IMR-90 (cell line): ENCODE data around the gene XRN1. TPM values are rescaled to one million over a fixed set of nuclear protein-coding genes. Genes with fewer than 3 reads are reported as not detected.

Experiments used
- ATAC-seq: fragments of 200-7000 bp; cut with Tn5 transposase; 2 replicates; pipeline ENCODE4 v1.9.1; 2020; ENCODE audit warnings: low read depth, mild to moderate bottlenecking, moderate library complexity
- BruUV-seq: library from RNA; stranded (reverse); fragments of 400-500 nt; replicated peaks from 2 replicates; lab custom pipeline; 2021; lab: Mats Ljungman, UMichigan
- CTCF ChIA-PET: fragments of 300-600 bp; formaldehyde crosslinking; extraction: SDS; loops from one replicate; lab custom pipeline; 2021; ENCODE audit warnings: antibody characterized with exemption; lab: Yijun Ruan, JAX
- POLR2A ChIA-PET: fragments of 300-600 bp; sonication (Branson Sonifier 250); formaldehyde crosslinking; loops from one replicate; lab custom pipeline; 2022; ENCODE audit warnings: antibody characterized with exemption; ENCODE audit not compliant: unreplicated experiment; lab: Charles Lee
- DNase-seq: peaks from one replicate; pipeline ENCODE4 v3.0.0; 2013
- H2AFZ ChIP-seq: replicated peaks from 2 replicates; pipeline ENCODE3; 2013; ENCODE audit warnings: low read length, mild to moderate bottlenecking; ENCODE audit not compliant: poor library complexity
- H2AK5ac ChIP-seq: 2 replicates; pipeline ENCODE4 v1.6.1; 2013; ENCODE audit warnings: low read depth, low read length, inconsistent platforms
- H2AK9ac ChIP-seq: replicated peaks from 2 replicates; pipeline ENCODE3; 2013; ENCODE audit warnings: mild to moderate bottlenecking, low read depth, low read length, moderate library complexity; ENCODE audit not compliant: poor library complexity
- H2BK120ac ChIP-seq: 2 replicates; pipeline ENCODE4 v1.6.1; 2013; ENCODE audit warnings: low read depth, low read length, inconsistent platforms
- H2BK15ac ChIP-seq: 3 replicates; pipeline ENCODE4 v1.6.1; 2013; ENCODE audit warnings: low read depth, low read length, inconsistent platforms
- H2BK20ac ChIP-seq: 2 replicates; pipeline ENCODE4 v1.6.1; 2013; ENCODE audit warnings: low read depth, mild to moderate bottlenecking, inconsistent platforms, low read length, moderate library complexity
- H2BK5ac ChIP-seq: 2 replicates; pipeline ENCODE4 v1.6.1; 2013; ENCODE audit warnings: mild to moderate bottlenecking, low read depth, low read length, inconsistent platforms; ENCODE audit not compliant: poor library complexity, severe bottlenecking
- H3K14ac ChIP-seq: replicated peaks from 2 replicates; pipeline ENCODE4 v1.6.1; 2013; ENCODE audit warnings: low read depth, low read length, inconsistent platforms
- H3K18ac ChIP-seq: 2 replicates; pipeline ENCODE4 v1.6.1; 2013; ENCODE audit warnings: low read depth, low read length, control low read depth
- H3K23ac ChIP-seq: 2 replicates; pipeline ENCODE4 v1.6.1; 2013; ENCODE audit warnings: low read depth, low read length, inconsistent platforms
- H3K27ac ChIP-seq: 2 replicates; pipeline ENCODE4 v1.5.1; 2013; ENCODE audit warnings: mild to moderate bottlenecking, control low read depth, low read length; ENCODE audit not compliant: insufficient read depth
- H3K27me3 ChIP-seq: 2 replicates; pipeline ENCODE4 v1.6.1; 2013; ENCODE audit warnings: low read length; ENCODE audit not compliant: control insufficient read depth, insufficient read depth
- H3K36me3 ChIP-seq: 2 replicates; pipeline ENCODE4 v1.6.1; 2013; ENCODE audit warnings: low read length, mixed read lengths; ENCODE audit not compliant: control insufficient read depth, insufficient read depth
- H3K4ac ChIP-seq: 2 replicates; pipeline ENCODE4 v1.6.1; 2013; ENCODE audit warnings: low read depth, low read length, inconsistent platforms
- H3K4me1 ChIP-seq: 2 replicates; pipeline ENCODE4 v1.6.1; 2013; ENCODE audit warnings: low read length, mixed read lengths; ENCODE audit not compliant: control insufficient read depth, insufficient read depth
- H3K4me2 ChIP-seq: 2 replicates; pipeline ENCODE4 v1.6.1; 2013; ENCODE audit warnings: low read depth, mild to moderate bottlenecking, control low read depth, low read length, moderate library complexity
- H3K4me3 ChIP-seq: 2 replicates; pipeline ENCODE4 v1.5.1; 2013; ENCODE audit warnings: low read depth, mild to moderate bottlenecking, control low read depth, low read length, moderate library complexity; ENCODE audit not compliant: insufficient read depth
- H3K56ac ChIP-seq: 2 replicates; pipeline ENCODE4 v1.6.1; 2013; ENCODE audit warnings: low read length, inconsistent platforms; ENCODE audit not compliant: insufficient read depth; ENCODE audit errors: extremely low read depth
- H3K79me1 ChIP-seq, 2 experiments: 2 replicates each; pipeline ENCODE4 v1.6.1; 2013; ENCODE audit warnings: low read length in 2 of 2, inconsistent platforms in 1 of 2, low read depth in 1 of 2
- H3K9ac ChIP-seq: 2 replicates; pipeline ENCODE4 v1.6.1; 2013; ENCODE audit warnings: low read depth, low read length, control low read depth
- H3K9me1 ChIP-seq: 2 replicates; pipeline ENCODE4 v1.6.1; 2013; ENCODE audit warnings: low read length, inconsistent platforms; ENCODE audit not compliant: insufficient read depth
- H3K9me3 ChIP-seq: 2 replicates; pipeline ENCODE4 v1.6.1; 2013; ENCODE audit warnings: low read length; ENCODE audit not compliant: control insufficient read depth, insufficient read depth
- H4K20me1 ChIP-seq: 2 replicates; pipeline ENCODE4 v1.6.1; 2013; ENCODE audit warnings: low read length, inconsistent platforms; ENCODE audit not compliant: insufficient read depth
- H4K5ac ChIP-seq: 2 replicates; pipeline ENCODE4 v1.6.1; 2013; ENCODE audit warnings: mild to moderate bottlenecking, low read depth, low read length, control low read depth
- H4K8ac ChIP-seq, 2 experiments: 2 replicates each; pipeline ENCODE4 v1.6.1; 2013; ENCODE audit warnings: low read depth in 2 of 2, low read length in 2 of 2, control low read depth in 1 of 2, inconsistent platforms in 1 of 2
- H4K91ac ChIP-seq: 2 replicates; pipeline ENCODE4 v1.6.1; 2013; ENCODE audit warnings: low read depth, low read length, inconsistent platforms; ENCODE audit not compliant: insufficient read depth
- BHLHE40 ChIP-seq: fragments of 150-350 bp; IDR thresholded peaks from 2 replicates; pipeline ENCODE4 v1.6.1; 2016; ENCODE audit warnings: mild to moderate bottlenecking, low read depth, low read length
- CEBPB ChIP-seq: IDR thresholded peaks from 2 replicates; pipeline ENCODE4 v1.6.1; 2012; ENCODE audit warnings: low read depth, low read length, improper control_type of control experiment
- CHD1 ChIP-seq: IDR thresholded peaks from 2 replicates; pipeline ENCODE4 v1.6.1; 2012; ENCODE audit warnings: low read depth, low read length, improper control_type of control experiment
- CTCF ChIP-seq: conservative IDR thresholded peaks from 2 replicates; pipeline ENCODE4 v1.5.1; 2012; ENCODE audit warnings: mild to moderate bottlenecking, low read depth, low read length, improper control_type of control experiment
- ELK1 ChIP-seq: fragments of 150-350 bp; IDR thresholded peaks from 2 replicates; pipeline ENCODE4 v1.6.1; 2016; ENCODE audit warnings: low read depth, mild to moderate bottlenecking, low read length, moderate library complexity, borderline replicate concordance
- FOS ChIP-seq: fragments of 150-350 bp; IDR thresholded peaks from 2 replicates; pipeline ENCODE4 v1.6.1; 2016; ENCODE audit warnings: low read depth, low read length
- MAFK ChIP-seq: IDR thresholded peaks from 2 replicates; pipeline ENCODE4 v1.6.1; 2012; ENCODE audit warnings: low read depth, low read length, improper control_type of control experiment
- MAZ ChIP-seq: IDR thresholded peaks from 2 replicates; pipeline ENCODE4 v1.6.1; 2012; ENCODE audit warnings: low read depth, mild to moderate bottlenecking, low read length, improper control_type of control experiment, moderate library complexity, borderline replicate concordance
- MXI1 ChIP-seq: IDR thresholded peaks from 2 replicates; pipeline ENCODE4 v1.6.1; 2012; ENCODE audit warnings: low read depth, mild to moderate bottlenecking, low read length, moderate library complexity, borderline replicate concordance
- NFE2L2 ChIP-seq: fragments of 150-350 bp; IDR thresholded peaks from 2 replicates; pipeline ENCODE4 v1.6.1; 2016; ENCODE audit warnings: low read depth, mild to moderate bottlenecking, low read length
- POLR2A ChIP-seq: IDR thresholded peaks from 2 replicates; pipeline ENCODE4 v1.6.1; 2012; ENCODE audit warnings: mild to moderate bottlenecking, low read depth, low read length
- RAD21 ChIP-seq: IDR thresholded peaks from 2 replicates; pipeline ENCODE4 v1.6.1; 2012; ENCODE audit warnings: low read length, improper control_type of control experiment
- RCOR1 ChIP-seq: IDR thresholded peaks from 2 replicates; pipeline ENCODE4 v1.6.1; 2012; ENCODE audit warnings: mild to moderate bottlenecking, low read length, improper control_type of control experiment; ENCODE audit not compliant: insufficient replicate concordance
- RFX5 ChIP-seq: IDR thresholded peaks from 2 replicates; pipeline ENCODE4 v1.8.0; 2012; ENCODE audit warnings: low read depth, mild to moderate bottlenecking, low read length, moderate library complexity
- SMC3 ChIP-seq: fragments of 150-350 bp; IDR thresholded peaks from 2 replicates; pipeline ENCODE4 v1.6.1; 2016; ENCODE audit warnings: low read depth, mild to moderate bottlenecking, antibody characterized with exemption, low read length, moderate library complexity
- USF2 ChIP-seq: fragments of 150-350 bp; IDR thresholded peaks from 2 replicates; pipeline ENCODE4 v1.6.1; 2017; ENCODE audit warnings: mild to moderate bottlenecking, antibody characterized with exemption, low read length, low read depth
- WGBS, 2 experiments: methylation state at CpG; one replicate each; pipeline versions ENCODE4 v1.1.5 to v1.1.7; 2013; ENCODE audit warnings: missing lambda C conversion rate in 2 of 2; ENCODE audit not compliant: insufficient read length in 1 of 2; ENCODE audit errors: extremely low coverage in 2 of 2; 5-methylcytosine and 5-hydroxymethylcytosine counted together
- dilution Hi-C: fragments of 300-500 bp; cut with HindIII; formaldehyde crosslinking; loops from one replicate; pipeline ENCODE4 v1.14.3; 2018; ENCODE audit warnings: low sequenced_read_pairs; ENCODE audit not compliant: unreplicated experiment
- in situ Hi-C: fragments of 300-500 bp; cut with MboI; formaldehyde crosslinking; loops from 3 replicates; pipeline ENCODE4 v1.14.3; 2019; ENCODE audit warnings: low sequenced_read_pairs, inconsistent platforms, mixed read lengths
- intact Hi-C: fragments of 100-400 bp; cut with micrococcal nuclease; formaldehyde crosslinking; loops from 2 replicates; pipeline ENCODE4 v1.10.0; 2022
- polyA plus RNA-seq, 3 experiments: library from polyadenylated mRNA; depleted of rRNA; stranded (reverse); fragments of >200 nt; gene quantifications; 2 replicates each; pipeline ENCODE4 v1.2.3, GENCODE V29; 2012; ENCODE audit warnings: low replicate concordance in 1 of 3
- total RNA-seq: library from RNA; depleted of rRNA; stranded (reverse); fragments of >200 nt; gene quantifications from 2 replicates; pipeline ENCODE4 v1.2.3, GENCODE V29; 2012

The XRN1 gene
- total and polyA plus RNA-seq, 2 of the 4 experiments (the other 2 are of a cell fraction) = 6.0 to 21.5 TPM

- H3K4me1 ChIP-seq = no peaks in the 10 kb centered on the region
- H3K4ac ChIP-seq = no peak overlapping the region
- ATAC-seq (no peak), DNase-seq (no peak)
- H3K56ac ChIP-seq = no peak overlapping the region
- H3K4me2 ChIP-seq = no peak overlapping the region
- H3K9me1 ChIP-seq = 0 out of 2 replicates have a peak, but pooled peaks cover 5% of the 10 kb centered on the region
- no peak overlapping the region for H2AK5ac ChIP-seq
- H3K36me3 ChIP-seq = peaks cover 18% of the 10 kb centered on the region
- no peak overlapping the region for H2AK9ac ChIP-seq
- no peak overlapping the region for H2BK15ac ChIP-seq
- H4K91ac ChIP-seq = no peak overlapping the region
- no peak overlapping the region for H2BK20ac ChIP-seq
- no TSS peak for BruUV-seq
- H2BK120ac ChIP-seq = no peak overlapping the region
- no peaks in the 10 kb centered on the region; a peak in 2 of 4 replicates for H3K79me1 ChIP-seq
- CTCF ChIA-PET = no interaction called here
- no peak overlapping the region for H2BK5ac ChIP-seq
- in situ Hi-C loops = no loop called here
- H3K27ac ChIP-seq = no peak overlapping the region
- no CpG with 5 or more reads among the region's 2 CpGs for WGBS, 2 experiments
- H3K23ac ChIP-seq = no peak overlapping the region
- dilution Hi-C loops = no loop called here
- no peaks in the 10 kb centered on the region for H4K20me1 ChIP-seq
- no peak overlapping the region for H2AFZ ChIP-seq
- intact Hi-C loops = no loop called here
- H3K9ac ChIP-seq = no peak overlapping the region
- H3K14ac ChIP-seq = no peak overlapping the region
- no peak overlapping the region for H4K5ac ChIP-seq
- H3K4me3 ChIP-seq = no peak overlapping the region
- no peaks in the 10 kb centered on the region for H3K9me3 ChIP-seq
- TF ChIP-seq POLR2A (no peak), CEBPB (no peak), SMC3 (no peak), MXI1 (no peak), BHLHE40 (no peak), RCOR1 (no peak), CTCF (no peak), ELK1 (no peak), USF2 (no peak), MAFK (no peak), RAD21 (no peak), NFE2L2 (no peak), FOS (no peak), CHD1 (no peak), MAZ (no peak), RFX5 (no peak)
- no peak overlapping the region for H3K18ac ChIP-seq
- POLR2A ChIA-PET = no interaction called here
- no peaks in the 10 kb centered on the region for H3K27me3 ChIP-seq
- H4K8ac ChIP-seq = no peak overlapping the region
These were observed 62.8 kb downstream of the XRN1 start for GRCh38 chr3:142385078-142385477.
